NK-92 treated with Interleukin-12 subunit alpha and Interleukin-12 subunit beta, amount 100 ng/mL, for 24 hours (cell line): ENCODE results near the gene MSL1.

Source experiments
- DNase-seq: peaks from one replicate; lab custom pipeline; 2025; lab: John Stamatoyannopoulos, UW

The MSL1 gene

GRCh38 chr17:40091691-40092397 lies 29.9 kb upstream of the MSL1 start:
- no peak for DNase-seq

GRCh38 chr17:40092581-40092980 lies 29.2 kb upstream of the MSL1 start:
- no peak for DNase-seq

GRCh38 chr17:40093005-40093579 lies 28.7 kb upstream of the MSL1 start:
- no peak for DNase-seq

GRCh38 chr17:40093580-40094201 lies 28.1 kb upstream of the MSL1 start:
- no peak for DNase-seq

- no peak for DNase-seq
Measured at GRCh38 chr17:40094874-40095273, 26.9 kb upstream of the MSL1 start.

- no peak for DNase-seq
Measured at GRCh38 chr17:40095351-40095943, 26.3 kb upstream of the MSL1 start.

- DNase-seq = no peak
Measured at GRCh38 chr17:40095944-40096791, 25.6 kb upstream of the MSL1 start.

GRCh38 chr17:40097087-40097486 lies 24.7 kb upstream of the MSL1 start:
- no peak for DNase-seq

- DNase-seq = no peak
Measured at GRCh38 chr17:40097931-40098845, 23.6 kb upstream of the MSL1 start.

GRCh38 chr17:40098846-40099618 lies 22.7 kb upstream of the MSL1 start:
- peak; percentile 100 for DNase-seq

- no peak for DNase-seq
Measured at GRCh38 chr17:40099619-40100418, 22.0 kb upstream of the MSL1 start.

- DNase-seq = no peak
Measured at GRCh38 chr17:40100419-40100668, 21.4 kb upstream of the MSL1 start, which contains the start of gene NR1D1. NR1D1 (minus strand) TSS chr17:40100589; CDS start chr17:40100094, 495 bp downstream.

GRCh38 chr17:40100669-40101366 lies 21.0 kb upstream of the MSL1 start:
- peak; percentile 93 for DNase-seq

GRCh38 chr17:40101367-40102210 lies 20.2 kb upstream of the MSL1 start:
- no peak for DNase-seq

GRCh38 chr17:40103071-40103661 lies 18.6 kb upstream of the MSL1 start:
- no peak for DNase-seq

GRCh38 chr17:40103688-40104087 lies 18.1 kb upstream of the MSL1 start:
- no peak for DNase-seq

- DNase-seq = no peak
Measured at GRCh38 chr17:40104594-40105486, 16.9 kb upstream of the MSL1 start.
